Uterus (tissue), 4 donors: Measurements from ENCODE around the gene GIT1. TPM values are rescaled to one million over a fixed set of nuclear protein-coding genes. Genes with fewer than 3 reads are reported as not detected.
A peak's percentile ranks its signal among the peaks of the same experiment; 100 is the strongest.

ENCODE experiments used
- DNase-seq, 2 donors: peaks; one replicate each; pipeline ENCODE4 v3.0.0-alpha.2; 2019 to 2020
- H3K27ac ChIP-seq, 2 donors: fragments of 200-600 bp; sonication (generic); 1 replicate in 1 of 2; 2 replicates in 1 of 2; pipeline ENCODE4 v1.5.1; 2016 to 2018
- H3K27me3 ChIP-seq, 2 donors: fragments of 200-600 bp; sonication (generic); one replicate each; pipeline ENCODE4 v1.5.1; 2018 to 2019; ENCODE audit warnings: control low read depth in 1 of 2
- H3K36me3 ChIP-seq, 2 donors: fragments of 200-600 bp; sonication (generic); one replicate each; pipeline ENCODE4 v1.5.1; 2019; ENCODE audit warnings: control low read depth in 1 of 2
- H3K4me1 ChIP-seq, 2 donors: fragments of 200-600 bp; sonication (generic); one replicate each; pipeline ENCODE4 v1.5.1; 2018 to 2019; ENCODE audit warnings: control low read depth in 1 of 2
- H3K4me3 ChIP-seq, 2 donors: fragments of 200-600 bp; sonication (generic); 1 replicate in 1 of 2; 2 replicates in 1 of 2; pipeline ENCODE4 v1.5.1; 2018 to 2019; ENCODE audit warnings: mild to moderate bottlenecking in 1 of 2
- H3K9me3 ChIP-seq, 2 donors: fragments of 200-600 bp; sonication (generic); one replicate each; pipeline ENCODE4 v1.5.1; 2019; ENCODE audit warnings: control low read depth in 1 of 2
- POLR2A ChIP-seq, 2 donors: fragments of 450-650 bp; IDR thresholded peaks; one replicate each; pipeline ENCODE4 v1.6.1; 2016; ENCODE audit warnings: antibody characterized with exemption in 2 of 2, mild to moderate bottlenecking in 1 of 2, moderate library complexity in 1 of 2
- intact Hi-C: fragments of 100-400 bp; cut with DNase I; formaldehyde crosslinking; loops from one replicate; pipeline ENCODE4 v1.15.1; 2023; ENCODE audit warnings: low total_unique reads
- total RNA-seq, 4 donors: library from RNA; depleted of rRNA in 3 of 4; stranded (reverse); fragments of >200 nt in 3 of 4; gene quantifications; one replicate each; pipeline versions ENCODE4 v1.1.0 to v1.2.4, GENCODE V29; 2014 to 2023
- TF ChIP-seq, protein P1 (sequence below), 4 experiments: fragments of 200-600 bp in 2 of 4; fragments of 450-650 bp in 2 of 4; sonication (generic) in 2 of 4; IDR thresholded peaks; one replicate each; pipeline ENCODE4 v1.5.1; 2016 to 2019; ENCODE audit warnings: antibody characterized with exemption in 4 of 4, mild to moderate bottlenecking in 2 of 4, moderate library complexity in 1 of 4
- donor health status: DM: yes; HTN: yes; CAD: no.

The GIT1 gene, protein sequence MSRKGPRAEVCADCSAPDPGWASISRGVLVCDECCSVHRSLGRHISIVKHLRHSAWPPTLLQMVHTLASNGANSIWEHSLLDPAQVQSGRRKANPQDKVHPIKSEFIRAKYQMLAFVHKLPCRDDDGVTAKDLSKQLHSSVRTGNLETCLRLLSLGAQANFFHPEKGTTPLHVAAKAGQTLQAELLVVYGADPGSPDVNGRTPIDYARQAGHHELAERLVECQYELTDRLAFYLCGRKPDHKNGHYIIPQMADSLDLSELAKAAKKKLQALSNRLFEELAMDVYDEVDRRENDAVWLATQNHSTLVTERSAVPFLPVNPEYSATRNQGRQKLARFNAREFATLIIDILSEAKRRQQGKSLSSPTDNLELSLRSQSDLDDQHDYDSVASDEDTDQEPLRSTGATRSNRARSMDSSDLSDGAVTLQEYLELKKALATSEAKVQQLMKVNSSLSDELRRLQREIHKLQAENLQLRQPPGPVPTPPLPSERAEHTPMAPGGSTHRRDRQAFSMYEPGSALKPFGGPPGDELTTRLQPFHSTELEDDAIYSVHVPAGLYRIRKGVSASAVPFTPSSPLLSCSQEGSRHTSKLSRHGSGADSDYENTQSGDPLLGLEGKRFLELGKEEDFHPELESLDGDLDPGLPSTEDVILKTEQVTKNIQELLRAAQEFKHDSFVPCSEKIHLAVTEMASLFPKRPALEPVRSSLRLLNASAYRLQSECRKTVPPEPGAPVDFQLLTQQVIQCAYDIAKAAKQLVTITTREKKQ
- 10 to 100 TPM; 13.1 to 75.0 (median 22.9) TPM for total RNA-seq

DNA sequence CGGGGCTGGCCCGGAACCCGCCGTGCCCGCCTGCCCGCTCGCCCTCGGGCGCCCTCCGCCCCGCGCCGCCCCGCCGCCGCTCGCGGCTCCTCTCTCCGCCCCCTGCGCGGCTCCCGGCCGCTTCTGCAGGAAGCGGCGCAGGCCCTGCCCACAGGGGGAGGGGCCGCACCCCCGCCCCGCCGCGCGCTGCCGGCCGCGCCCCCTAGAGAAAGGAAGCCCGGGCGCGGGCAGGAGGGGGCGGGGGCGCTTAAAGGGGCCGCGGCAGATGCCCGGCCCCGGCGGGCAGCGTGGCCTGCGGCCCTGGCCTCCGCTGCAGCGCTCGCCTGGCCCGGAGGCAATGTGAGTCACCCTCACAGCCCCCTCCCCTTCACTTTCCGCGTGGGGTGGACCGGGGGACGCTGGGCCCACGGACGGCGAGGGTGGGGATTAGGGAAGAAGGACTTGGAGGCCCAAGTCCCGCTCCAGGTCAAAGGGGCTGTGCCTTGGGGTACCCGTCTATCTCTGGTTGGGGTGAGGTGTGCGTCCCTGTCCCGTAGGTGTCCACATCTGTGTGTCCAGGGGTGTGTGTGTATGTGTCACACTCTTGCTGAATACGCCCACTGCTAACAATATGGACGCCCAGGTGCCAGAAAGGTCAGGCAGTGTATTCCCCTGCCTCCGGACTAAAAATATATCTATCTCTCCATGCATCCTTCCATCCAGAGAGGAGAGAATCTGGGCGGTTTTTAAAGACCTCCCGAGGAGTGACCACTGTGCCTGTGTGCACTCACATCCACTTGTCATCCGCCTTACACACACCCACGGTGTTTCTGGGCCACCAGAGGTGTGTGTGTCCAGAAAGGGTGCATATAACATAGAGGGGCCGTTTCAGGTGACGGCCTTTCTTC, at the start of gene GIT1:
Gene GIT1 (minus strand): TSS at position 125 of the 887 bp plus-strand sequence. CDS start 270 bp downstream, outside the sequence.
- Histone ChIP-seq H3K4me1 (peaks cover 0 to 29% of the 10 kb centered on the region in 2 donors), H3K4me3 (peak within 1 kb of the TSS; percentile 40 to 60), H3K9me3 (no peaks in the 10 kb centered on the region), H3K27ac (peak within 1 kb of the TSS; percentile 84 to 89), H3K27me3 (no peaks in the 10 kb centered on the region), H3K36me3 (no peaks in the 10 kb centered on the region)
- intact Hi-C loops: no loop called here
- DNase-seq: peak; percentile 81 to 86
- TF ChIP-seq, protein P1, sequence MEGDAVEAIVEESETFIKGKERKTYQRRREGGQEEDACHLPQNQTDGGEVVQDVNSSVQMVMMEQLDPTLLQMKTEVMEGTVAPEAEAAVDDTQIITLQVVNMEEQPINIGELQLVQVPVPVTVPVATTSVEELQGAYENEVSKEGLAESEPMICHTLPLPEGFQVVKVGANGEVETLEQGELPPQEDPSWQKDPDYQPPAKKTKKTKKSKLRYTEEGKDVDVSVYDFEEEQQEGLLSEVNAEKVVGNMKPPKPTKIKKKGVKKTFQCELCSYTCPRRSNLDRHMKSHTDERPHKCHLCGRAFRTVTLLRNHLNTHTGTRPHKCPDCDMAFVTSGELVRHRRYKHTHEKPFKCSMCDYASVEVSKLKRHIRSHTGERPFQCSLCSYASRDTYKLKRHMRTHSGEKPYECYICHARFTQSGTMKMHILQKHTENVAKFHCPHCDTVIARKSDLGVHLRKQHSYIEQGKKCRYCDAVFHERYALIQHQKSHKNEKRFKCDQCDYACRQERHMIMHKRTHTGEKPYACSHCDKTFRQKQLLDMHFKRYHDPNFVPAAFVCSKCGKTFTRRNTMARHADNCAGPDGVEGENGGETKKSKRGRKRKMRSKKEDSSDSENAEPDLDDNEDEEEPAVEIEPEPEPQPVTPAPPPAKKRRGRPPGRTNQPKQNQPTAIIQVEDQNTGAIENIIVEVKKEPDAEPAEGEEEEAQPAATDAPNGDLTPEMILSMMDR (IDR thresholded peaks at IDR 0.05): peak in 3 of 4 experiments; percentile 12 to 40 (median 29)
- peak; percentile 77 to 92 for TF ChIP-seq POLR2A (IDR thresholded peaks at IDR 0.05)

DNA sequence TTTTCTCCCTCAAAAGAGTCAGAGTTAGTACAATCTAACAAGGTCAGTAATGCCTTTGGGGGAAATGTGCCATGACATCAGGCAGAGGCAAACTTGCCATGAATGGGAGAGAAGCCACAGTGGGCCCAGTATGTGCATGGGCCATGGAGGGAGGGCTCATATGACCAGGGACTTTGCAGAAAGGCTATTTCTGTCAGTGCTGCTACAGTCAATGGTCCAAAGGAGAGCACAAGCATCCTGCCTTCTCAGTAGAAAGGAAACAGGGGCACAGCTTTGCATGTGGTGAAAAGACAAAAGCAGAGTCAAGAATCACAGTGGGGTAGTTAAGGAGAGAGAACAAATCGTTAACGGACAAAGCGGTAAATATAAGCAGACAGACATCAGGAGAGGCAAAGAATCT, 44.4 kb upstream of the GIT1 start:
- no peak overlapping the region for H3K4me3 ChIP-seq
- no peak overlapping the region for H3K27ac ChIP-seq
- no peaks in the 10 kb centered on the region for H3K27me3 ChIP-seq
- intact Hi-C loops: no loop called here
- TF ChIP-seq, protein P1 (IDR thresholded peaks at IDR 0.05): no peak
- no peak for TF ChIP-seq POLR2A (IDR thresholded peaks at IDR 0.05)
- H3K9me3 ChIP-seq: no peaks in the 10 kb centered on the region
- no peaks in the 10 kb centered on the region for H3K4me1 ChIP-seq
- no peaks in the 10 kb centered on the region for H3K36me3 ChIP-seq
- no peak for DNase-seq

DNA sequence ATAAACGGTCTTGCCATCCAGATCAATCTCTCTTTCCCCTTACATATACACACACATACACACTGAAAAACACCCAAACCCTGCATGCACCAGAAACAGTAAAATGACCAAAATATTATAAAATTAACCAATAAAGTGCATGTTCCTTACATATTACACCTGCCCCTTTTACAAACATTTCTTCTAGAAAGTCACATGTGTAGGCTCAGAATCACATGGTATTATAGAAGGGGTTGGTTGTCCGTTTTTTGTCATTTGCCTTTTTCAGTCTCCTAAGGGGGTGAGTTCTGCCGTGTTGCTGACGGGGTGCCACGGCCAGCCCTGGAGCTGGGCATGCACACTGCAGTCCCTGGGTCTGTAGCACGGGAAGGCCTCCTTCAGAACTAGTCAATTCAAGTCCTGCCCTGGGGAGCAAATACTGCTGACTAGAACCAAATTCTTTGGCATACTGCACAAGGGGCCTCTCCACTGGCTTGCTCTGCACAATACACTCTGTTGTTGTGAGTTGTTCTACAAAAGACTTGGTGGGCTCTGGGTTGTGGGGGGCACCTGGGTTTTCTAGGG, 41.3 kb upstream of the GIT1 start:
- intact Hi-C loops: no loop called here
- TF ChIP-seq, protein P1 (IDR thresholded peaks at IDR 0.05): no peak
- TF ChIP-seq POLR2A (IDR thresholded peaks at IDR 0.05): no peak

DNA sequence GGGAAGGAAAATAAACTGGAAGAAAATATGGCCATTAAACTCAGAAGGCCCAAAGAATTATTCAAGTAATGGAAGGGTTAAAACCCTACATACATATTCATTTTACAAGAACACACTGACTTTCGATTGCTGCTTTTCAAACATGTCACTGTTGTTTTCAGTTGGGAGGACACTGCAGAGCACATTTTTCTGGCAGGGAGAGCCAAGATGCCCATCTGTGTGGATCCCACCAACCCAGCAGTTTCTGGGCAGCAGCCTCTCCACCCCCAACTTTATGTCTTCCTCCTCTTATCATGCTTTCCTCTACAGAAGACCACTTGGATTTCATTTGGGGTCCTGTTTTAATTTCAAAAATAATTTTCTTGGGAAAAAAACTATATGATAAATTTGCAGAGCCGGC, 40.4 kb upstream of the GIT1 start:
- Histone ChIP-seq H3K36me3 (no peaks in the 10 kb centered on the region), H3K27ac (no peak overlapping the region), H3K9me3 (no peaks in the 10 kb centered on the region), H3K27me3 (no peaks in the 10 kb centered on the region), H3K4me3 (no peak overlapping the region), H3K4me1 (no peaks in the 10 kb centered on the region)
- no peak for DNase-seq
- intact Hi-C loops: no loop called here
- no peak for TF ChIP-seq POLR2A (IDR thresholded peaks at IDR 0.05)
- TF ChIP-seq, protein P1 (IDR thresholded peaks at IDR 0.05): no peak

More for the DNA sequence above, 41.3 kb upstream of the GIT1 start:
- no peak for DNase-seq
- no peaks in the 10 kb centered on the region for H3K4me1 ChIP-seq
- H3K27ac ChIP-seq: no peak overlapping the region
- no peaks in the 10 kb centered on the region for H3K27me3 ChIP-seq
- no peaks in the 10 kb centered on the region for H3K9me3 ChIP-seq
- no peak overlapping the region for H3K4me3 ChIP-seq
- H3K36me3 ChIP-seq: no peaks in the 10 kb centered on the region
